Fibroblast of lung (primary cell): ENCODE results near the gene SPATA9. TPM values are rescaled to one million over a fixed set of nuclear protein-coding genes. Genes with fewer than 3 reads are reported as not detected.

Experiments used
- DNase-seq, 2 donors: peaks; one replicate each; pipeline versions ENCODE4 v3.0.0 to v3.0.0-alpha.2; 2010; ENCODE audit warnings: low read depth in 2 of 2
- H2AFZ ChIP-seq: 2 replicates; pipeline ENCODE4 v1.5.1; 2012; ENCODE audit warnings: low read length, control low read depth, inconsistent platforms
- H3K27ac ChIP-seq: 2 replicates; pipeline ENCODE4 v1.5.1; 2011; ENCODE audit warnings: low read length, control low read depth; ENCODE audit not compliant: insufficient read depth
- H3K27me3 ChIP-seq: 2 replicates; pipeline ENCODE4 v1.5.1; 2011; ENCODE audit warnings: mild to moderate bottlenecking, low read length; ENCODE audit not compliant: control insufficient read depth, insufficient read depth
- H3K36me3 ChIP-seq: 2 replicates; pipeline ENCODE4 v1.5.1; 2011; ENCODE audit warnings: low read length; ENCODE audit not compliant: control insufficient read depth, insufficient read depth
- H3K4me1 ChIP-seq: 2 replicates; pipeline ENCODE4 v1.5.1; 2011; ENCODE audit warnings: low read length; ENCODE audit not compliant: control insufficient read depth, insufficient read depth; ENCODE audit errors: extremely low read depth
- H3K4me2 ChIP-seq: 2 replicates; pipeline ENCODE4 v1.5.1; 2011; ENCODE audit warnings: low read length, control low read depth; ENCODE audit not compliant: insufficient read depth; ENCODE audit errors: extremely low read depth
- H3K4me3 ChIP-seq, 4 experiments: fragments of 200-600 bp in 1 of 4; sonication (generic) in 1 of 4; replicated peaks in 1 of 4; 2 replicates each; pipeline ENCODE4 v1.5.1; 2011 to 2016; ENCODE audit warnings: low read length in 4 of 4, low read depth in 3 of 4, mild to moderate bottlenecking in 3 of 4, control low read depth in 2 of 4, inconsistent platforms in 1 of 4, mixed read lengths in 1 of 4; ENCODE audit not compliant: insufficient read depth in 1 of 4; ENCODE audit errors: control extremely low read depth in 1 of 4
- H3K79me2 ChIP-seq: 2 replicates; pipeline ENCODE4 v1.5.1; 2012; ENCODE audit warnings: mild to moderate bottlenecking, low read length, inconsistent platforms; ENCODE audit not compliant: control insufficient read depth, insufficient read depth
- H3K9ac ChIP-seq: 2 replicates; pipeline ENCODE4 v1.5.1; 2011; ENCODE audit warnings: mild to moderate bottlenecking, low read length, control low read depth; ENCODE audit not compliant: insufficient read depth
- H3K9me3 ChIP-seq: 2 replicates; pipeline ENCODE4 v1.5.1; 2012; ENCODE audit warnings: low read depth, low read length; ENCODE audit not compliant: control insufficient read depth, insufficient read depth
- H4K20me1 ChIP-seq: 2 replicates; pipeline ENCODE4 v1.5.1; 2011; ENCODE audit warnings: low read length; ENCODE audit not compliant: control insufficient read depth, insufficient read depth; ENCODE audit errors: extremely low read depth
- CTCF ChIP-seq, 2 donors: IDR thresholded peaks in 1 of 2; conservative IDR thresholded peaks in 1 of 2; 1 replicate in 1 of 2; 2 replicates in 1 of 2; pipeline ENCODE4 v1.5.1; 2011 to 2012; ENCODE audit warnings: low read length in 2 of 2, control low read depth in 1 of 2, inconsistent platforms in 1 of 2, low read depth in 1 of 2, mild to moderate bottlenecking in 1 of 2
- EZH2 ChIP-seq: IDR thresholded peaks from 2 replicates; pipeline ENCODE4 v1.5.1; 2012; ENCODE audit warnings: low read length, control low read depth, mild to moderate bottlenecking; ENCODE audit errors: missing control alignments
- polyA plus RNA-seq, 2 donors: library from polyadenylated mRNA; depleted of rRNA in 1 of 2; stranded (reverse) in 1 of 2; unstranded in 1 of 2; fragments of >200 nt; gene quantifications; 2 replicates each; pipeline ENCODE4 v1.2.1, GENCODE V29; 2011 to 2012; ENCODE audit warnings: missing spikeins in 1 of 2
- total RNA-seq: library from RNA; depleted of rRNA; stranded (reverse); fragments of >200 nt; gene quantifications from 2 replicates; pipeline ENCODE4 v1.2.1, GENCODE V29; 2014

SPATA9 gene
- total and polyA plus RNA-seq, 2 donors (not counting 1 experiment from before 2014, with no cell fraction given) = 0.66 to 1.7 TPM

- no peaks in the 10 kb centered on the region for H3K27me3 ChIP-seq
- no peak for DNase-seq
- H3K4me3 ChIP-seq = no peak overlapping the region
- no peaks in the 10 kb centered on the region for H4K20me1 ChIP-seq
- H3K9me3 ChIP-seq = no peaks in the 10 kb centered on the region
- no peak overlapping the region for H3K4me2 ChIP-seq
- H3K9ac ChIP-seq = no peak overlapping the region
- H3K36me3 ChIP-seq = no peaks in the 10 kb centered on the region
- peaks cover 2% of the 10 kb centered on the region for H3K4me1 ChIP-seq
- no peak overlapping the region for H3K27ac ChIP-seq
- no peaks in the 10 kb centered on the region for H3K79me2 ChIP-seq
- no peak overlapping the region for H2AFZ ChIP-seq
- TF ChIP-seq CTCF (conservative IDR thresholded peaks at IDR 0.05 in 1 of 2, IDR thresholded peaks at IDR 0.05 in 1 of 2; ENCODE audit: low read depth in 1 of 2, low read length in 2 of 2) (no peak), EZH2 (no peak)
Measured at GRCh38 chr5:95624368-95624767, 58.4 kb downstream of the SPATA9 start.

GRCh38 chr5:95623706-95624105 lies 59.1 kb downstream of the SPATA9 start:
- TF ChIP-seq EZH2 (no peak), CTCF (conservative IDR thresholded peaks at IDR 0.05 in 1 of 2, IDR thresholded peaks at IDR 0.05 in 1 of 2; ENCODE audit: low read depth in 1 of 2, low read length in 2 of 2) (no peak)
- Histone ChIP-seq H3K4me3 (no peak overlapping the region), H3K27me3 (no peaks in the 10 kb centered on the region), H3K79me2 (no peaks in the 10 kb centered on the region), H3K4me2 (no peak overlapping the region), H3K9ac (no peak overlapping the region), H3K36me3 (no peaks in the 10 kb centered on the region), H2AFZ (no peak overlapping the region), H3K4me1 (peaks cover 2% of the 10 kb centered on the region), H3K27ac (no peak overlapping the region), H4K20me1 (no peaks in the 10 kb centered on the region), H3K9me3 (no peaks in the 10 kb centered on the region)
- no peak for DNase-seq

- Histone ChIP-seq H3K4me3 (peak overlapping the region in 1 of 4 experiments; percentile 35), H3K27me3 (no peaks in the 10 kb centered on the region), H2AFZ (no peak overlapping the region), H3K27ac (no peak overlapping the region), H3K9ac (no peak overlapping the region), H3K9me3 (no peaks in the 10 kb centered on the region), H4K20me1 (no peaks in the 10 kb centered on the region), H3K4me1 (peaks cover 2% of the 10 kb centered on the region), H3K79me2 (no peaks in the 10 kb centered on the region), H3K36me3 (no peaks in the 10 kb centered on the region), H3K4me2 (peak overlapping the region; percentile 85)
- no peak for TF ChIP-seq EZH2
- no peak for TF ChIP-seq CTCF (conservative IDR thresholded peaks at IDR 0.05 in 1 of 2, IDR thresholded peaks at IDR 0.05 in 1 of 2; ENCODE audit: low read depth in 1 of 2, low read length in 2 of 2)
- DNase-seq = no peak
Measured at GRCh38 chr5:95621839-95622629, 60.8 kb downstream of the SPATA9 start.
